T-helper 2 cell treated with Interferon-gamma antibody and Interleukin-4, amounts not matched to agents 5 μg/mL and 100 μg/mL, for 36 hours (primary cell): ENCODE measurements around the gene PAFAH2.

Experiments used
- DNase-seq: peaks from one replicate; pipeline ENCODE4 v3.0.0; 2021; ENCODE audit warnings: low spot score
- H3K27ac Mint-ChIP-seq: one replicate; pipeline ENCODE4 v1.8.0; 2021; ENCODE audit warnings: mild to moderate bottlenecking, mixed read lengths
- H3K27me3 Mint-ChIP-seq: one replicate; pipeline ENCODE4 v1.8.0; 2021; ENCODE audit warnings: low read depth, mixed read lengths
- H3K36me3 Mint-ChIP-seq: one replicate; pipeline ENCODE4 v1.8.0; 2021; ENCODE audit warnings: low read depth, mixed read lengths
- H3K4me1 Mint-ChIP-seq: one replicate; pipeline ENCODE4 v1.8.0; 2021; ENCODE audit warnings: low read depth, mixed read lengths
- H3K4me3 Mint-ChIP-seq: one replicate; pipeline ENCODE4 v1.8.0; 2022; ENCODE audit warnings: mild to moderate bottlenecking, moderate library complexity, mixed read lengths
- H3K9me3 Mint-ChIP-seq: one replicate; pipeline ENCODE4 v1.8.0; 2021; ENCODE audit warnings: mixed read lengths

Gene PAFAH2

GRCh38 chr1:25932321-25932720, 65.5 kb downstream of the PAFAH2 start:
- DNase-seq, result no peak
- H3K4me3 Mint-ChIP-seq, result no peak overlapping the region
- peaks cover 28% of the 10 kb centered on the region for H3K27me3 Mint-ChIP-seq
- no peaks in the 10 kb centered on the region for H3K9me3 Mint-ChIP-seq
- no peaks in the 10 kb centered on the region for H3K36me3 Mint-ChIP-seq
- no peak overlapping the region for H3K27ac Mint-ChIP-seq
- peaks cover 3% of the 10 kb centered on the region for H3K4me1 Mint-ChIP-seq

- no peak overlapping the region for H3K4me3 Mint-ChIP-seq
- H3K27ac Mint-ChIP-seq, result no peak overlapping the region
- no peak for DNase-seq
- peaks cover 5% of the 10 kb centered on the region for H3K4me1 Mint-ChIP-seq
- H3K27me3 Mint-ChIP-seq, result peaks cover 49% of the 10 kb centered on the region
- H3K36me3 Mint-ChIP-seq, result no peaks in the 10 kb centered on the region
- no peaks in the 10 kb centered on the region for H3K9me3 Mint-ChIP-seq
These were observed 68.8 kb downstream of the PAFAH2 start for GRCh38 chr1:25929016-25929415.

- H3K9me3 Mint-ChIP-seq, result no peaks in the 10 kb centered on the region
- H3K27ac Mint-ChIP-seq, result no peak overlapping the region
- peaks cover 54% of the 10 kb centered on the region for H3K27me3 Mint-ChIP-seq
- no peaks in the 10 kb centered on the region for H3K36me3 Mint-ChIP-seq
- H3K4me3 Mint-ChIP-seq, result no peak overlapping the region
- DNase-seq, result no peak
- peaks cover 11% of the 10 kb centered on the region for H3K4me1 Mint-ChIP-seq
These were observed 70.2 kb downstream of the PAFAH2 start for GRCh38 chr1:25927521-25928265.

GRCh38 chr1:25926731-25927496, 70.9 kb downstream of the PAFAH2 start:
- no peak for DNase-seq
- H3K27ac Mint-ChIP-seq, result no peak overlapping the region

GRCh38 chr1:25924454-25924853, 73.4 kb downstream of the PAFAH2 start:
- DNase-seq, result no peak
- Mint-ChIP-seq H3K4me3 (no peak overlapping the region), H3K27ac (no peak overlapping the region), H3K27me3 (peaks cover 46% of the 10 kb centered on the region), H3K4me1 (peaks cover 25% of the 10 kb centered on the region), H3K36me3 (no peaks in the 10 kb centered on the region), H3K9me3 (no peaks in the 10 kb centered on the region)

More at GRCh38 chr1:25926731-25927496, 70.9 kb downstream of the PAFAH2 start:
- H3K4me3 Mint-ChIP-seq, result no peak overlapping the region
- no peaks in the 10 kb centered on the region for H3K9me3 Mint-ChIP-seq
- H3K4me1 Mint-ChIP-seq, result peaks cover 16% of the 10 kb centered on the region
- no peaks in the 10 kb centered on the region for H3K36me3 Mint-ChIP-seq
- H3K27me3 Mint-ChIP-seq, result peaks cover 57% of the 10 kb centered on the region

GRCh38 chr1:25922971-25923552, 74.8 kb downstream of the PAFAH2 start:
- peak overlapping the region; percentile 61 for H3K4me3 Mint-ChIP-seq
- H3K27ac Mint-ChIP-seq, result peak overlapping the region; percentile 20
- H3K27me3 Mint-ChIP-seq, result peaks cover 46% of the 10 kb centered on the region
- peak; percentile 8 for DNase-seq
- H3K9me3 Mint-ChIP-seq, result no peaks in the 10 kb centered on the region
- peaks cover 30% of the 10 kb centered on the region for H3K4me1 Mint-ChIP-seq
- no peaks in the 10 kb centered on the region for H3K36me3 Mint-ChIP-seq

GRCh38 chr1:25922056-25922970, 75.5 kb downstream of the PAFAH2 start:
- H3K4me3 Mint-ChIP-seq, result peak overlapping the region; percentile 81
- H3K27me3 Mint-ChIP-seq, result peaks cover 46% of the 10 kb centered on the region
- peaks cover 34% of the 10 kb centered on the region for H3K4me1 Mint-ChIP-seq
- no peaks in the 10 kb centered on the region for H3K36me3 Mint-ChIP-seq
- H3K27ac Mint-ChIP-seq, result peak overlapping the region; percentile 17
- no peaks in the 10 kb centered on the region for H3K9me3 Mint-ChIP-seq
- DNase-seq, result peak; percentile 27

GRCh38 chr1:25918615-25919014, 79.2 kb downstream of the PAFAH2 start:
- H3K4me1 Mint-ChIP-seq, result peaks cover 32% of the 10 kb centered on the region
- no peak for DNase-seq
- no peak overlapping the region for H3K4me3 Mint-ChIP-seq
- H3K36me3 Mint-ChIP-seq, result no peaks in the 10 kb centered on the region
- H3K27ac Mint-ChIP-seq, result no peak overlapping the region
- peaks cover 15% of the 10 kb centered on the region for H3K27me3 Mint-ChIP-seq
- no peaks in the 10 kb centered on the region for H3K9me3 Mint-ChIP-seq

GRCh38 chr1:25917996-25918395, 79.9 kb downstream of the PAFAH2 start:
- H3K4me3 Mint-ChIP-seq, result peak overlapping the region; percentile 41
- no peaks in the 10 kb centered on the region for H3K36me3 Mint-ChIP-seq
- H3K27me3 Mint-ChIP-seq, result peaks cover 9% of the 10 kb centered on the region
- peaks cover 28% of the 10 kb centered on the region for H3K4me1 Mint-ChIP-seq
- no peaks in the 10 kb centered on the region for H3K9me3 Mint-ChIP-seq
- peak overlapping the region; percentile 69 for H3K27ac Mint-ChIP-seq
- no peak for DNase-seq

- Mint-ChIP-seq H3K4me3 (no peak overlapping the region), H3K36me3 (no peaks in the 10 kb centered on the region), H3K27me3 (peaks cover 4% of the 10 kb centered on the region), H3K27ac (no peak overlapping the region), H3K4me1 (peaks cover 19% of the 10 kb centered on the region), H3K9me3 (no peaks in the 10 kb centered on the region)
- DNase-seq, result no peak
These were observed 81.4 kb downstream of the PAFAH2 start for GRCh38 chr1:25916460-25916859.

- Mint-ChIP-seq H3K4me1 (peaks cover 15% of the 10 kb centered on the region), H3K4me3 (no peak overlapping the region), H3K27ac (no peak overlapping the region), H3K27me3 (peaks cover 10% of the 10 kb centered on the region), H3K9me3 (no peaks in the 10 kb centered on the region), H3K36me3 (no peaks in the 10 kb centered on the region)
- no peak for DNase-seq
These were observed 83.5 kb downstream of the PAFAH2 start for GRCh38 chr1:25914074-25914995.

- Mint-ChIP-seq H3K27ac (no peak overlapping the region), H3K4me1 (peaks cover 13% of the 10 kb centered on the region), H3K27me3 (peaks cover 15% of the 10 kb centered on the region), H3K36me3 (no peaks in the 10 kb centered on the region), H3K9me3 (no peaks in the 10 kb centered on the region), H3K4me3 (no peak overlapping the region)
- DNase-seq, result no peak
These were observed 84.7 kb downstream of the PAFAH2 start for GRCh38 chr1:25913206-25913605.
